Measurements from ENCODE around the gene ARHGDIG. TPM values are rescaled to one million over a fixed set of nuclear protein-coding genes. Genes with fewer than 3 reads are reported as not detected.

Gene ARHGDIG
- total RNA-seq, 1 experiment from 2014 or later, result 5.9 TPM

- H3K36me3 Mint-ChIP-seq (ENCODE audit: insufficient read depth in 1 of 3, low read depth in 3 of 3), result peaks cover 19 to 63% (median 37%) of the 10 kb centered on the region in 3 experiments; a peak in 6 of 7 replicates
- Histone ChIP-seq H3K9me3 (ENCODE audit: control insufficient read depth, low read depth, low read length) (no peaks in the 10 kb centered on the region), H3K56ac (ENCODE audit: insufficient read length, low read depth, low read length) (no peak overlapping the region), H2AK5ac (ENCODE audit: insufficient read length, low read length) (no peak overlapping the region), H3K23ac (ENCODE audit: insufficient read length, low read depth, low read length) (no peak overlapping the region), H4K8ac (replicated peaks; ENCODE audit: insufficient read length, low read depth, low read length) (no peak overlapping the region), H2BK5ac (ENCODE audit: insufficient read length, low read length) (no peak overlapping the region), H2BK15ac (ENCODE audit: low read depth, low read length) (no peak overlapping the region), H3K79me1 (ENCODE audit: insufficient read depth, low read depth, low read length, poor library complexity, severe bottlenecking) (no peaks in the 10 kb centered on the region), H3K9ac (ENCODE audit: extremely low read depth, insufficient read length, low read length) (no peak overlapping the region), H2BK120ac (ENCODE audit: low read depth, low read length, poor library complexity, severe bottlenecking) (no peak overlapping the region), H3K18ac (ENCODE audit: insufficient read length, low read depth, low read length) (no peak overlapping the region), H4K91ac (ENCODE audit: insufficient read length, low read depth, low read length) (no peak overlapping the region), H2AFZ (ENCODE audit: low read length) (no peak overlapping the region), H3K79me2 (ENCODE audit: insufficient read depth, low read length) (no peaks in the 10 kb centered on the region), H3K4me2 (ENCODE audit: insufficient read depth, insufficient read length, low read length) (no peak overlapping the region), H3K23me2 (ENCODE audit: insufficient read length, low read depth, low read length, poor library complexity, severe bottlenecking) (no peaks in the 10 kb centered on the region), H2BK12ac (ENCODE audit: insufficient read length, low read depth, low read length) (no peak overlapping the region), H4K20me1 (ENCODE audit: control insufficient read depth, insufficient read depth, insufficient read length) (no peaks in the 10 kb centered on the region), H3K27me3 (ENCODE audit: insufficient read depth, low read length) (no peaks in the 10 kb centered on the region), H3K4ac (ENCODE audit: low read depth, low read length) (no peak overlapping the region), H3T11ph (ENCODE audit: low read length) (no peak overlapping the region), H4K5ac (ENCODE audit: insufficient read length, low read depth, low read length) (no peak overlapping the region), H2BK20ac (ENCODE audit: low read depth, low read length, poor library complexity, severe bottlenecking) (no peak overlapping the region), H3K27ac (ENCODE audit: insufficient read length, low read depth, low read length) (no peak overlapping the region), H3K4me1 (ENCODE audit: insufficient read depth, low read length) (no peaks in the 10 kb centered on the region), H3K14ac (ENCODE audit: insufficient read depth, low read length) (no peak overlapping the region)
- no peak overlapping the region for H3K27ac Mint-ChIP-seq
- H3K9me3 Mint-ChIP-seq, result no peaks in the 10 kb centered on the region
- TF ChIP-seq CTCF (conservative IDR thresholded peaks at IDR 0.05), result no peak
- H3K4me3 Mint-ChIP-seq, result no peak overlapping the region
- H3K27me3 Mint-ChIP-seq (ENCODE audit: low read depth), result no peaks in the 10 kb centered on the region
- no peaks in the 10 kb centered on the region; a peak in 1 of 4 replicates for H3K4me1 Mint-ChIP-seq
- no CpG with 5 or more reads among the region's 13 CpGs for WGBS (ENCODE audit: extremely low coverage, insufficient read length, low lambda C conversion rate)
- no peak for DNase-seq
Measured at GRCh38 chr16:259814-260253, 20.6 kb upstream of the ARHGDIG start.

Measured in H9 (cell line).